GM12878 (cell line): ENCODE measurements around the gene PTPRS. TPM values are rescaled to one million over a fixed set of nuclear protein-coding genes. Genes with fewer than 3 reads are reported as not detected.

ENCODE experiments used
- ATAC-seq: fragments of 200-7000 bp; cut with Tn5 transposase; 3 replicates; pipeline ENCODE4 v1.9.1; 2020; ENCODE audit warnings: mild to moderate bottlenecking, moderate library complexity
- BruUV-seq: library from RNA; stranded (reverse); fragments of 400-500 nt; replicated peaks from 2 replicates; lab custom pipeline; 2021; lab: Mats Ljungman, UMichigan
- CTCF ChIA-PET: fragments of 300-600 bp; sonication (Branson Sonifier 250); formaldehyde crosslinking; extraction: SDS; loops from one replicate; lab custom pipeline; 2021; ENCODE audit warnings: inconsistent platforms; lab: Yijun Ruan, JAX
- POLR2A ChIA-PET: fragments of 350-600 bp; formaldehyde crosslinking; extraction: SDS; loops from one replicate; lab custom pipeline; 2021; ENCODE audit warnings: inconsistent platforms; lab: Charles Lee
- RAD21 ChIA-PET: fragments of 300-600 bp; sonication (Branson Sonifier 250); formaldehyde crosslinking; loops from one replicate; lab custom pipeline; 2023; ENCODE audit warnings: antibody characterized with exemption; ENCODE audit not compliant: unreplicated experiment; lab: Charles Lee
- SMC1A ChIA-PET: fragments of 300-600 bp; sonication (Branson Sonifier 250); formaldehyde crosslinking; loops from one replicate; lab custom pipeline; 2023; ENCODE audit not compliant: unreplicated experiment, uncharacterized antibody; lab: Charles Lee
- DNase-seq: peaks from one replicate; pipeline ENCODE4 v3.0.0-alpha.2; 2011; ENCODE audit warnings: low read depth, low spot score
- FAIRE-seq: peaks from 3 replicates; lab custom pipeline; 2011; peaks lifted over from hg19 to GRCh38; lab: Jason Lieb, UNC
- H2AFZ ChIP-seq: 2 replicates; pipeline ENCODE4 v1.6.0; 2011; ENCODE audit warnings: low read depth, low read length, control low read depth; ENCODE audit not compliant: control insufficient read depth
- H3K27ac ChIP-seq: 2 replicates; pipeline ENCODE4 v1.5.1; 2011; ENCODE audit warnings: control low read depth; ENCODE audit not compliant: control insufficient read depth, insufficient read depth
- H3K27me3 ChIP-seq, 2 experiments: replicated peaks in 1 of 2; 2 replicates each; pipeline versions ENCODE4 v1.6.0 to v1.6.1; 2011; ENCODE audit warnings: low read length in 1 of 2; ENCODE audit not compliant: control insufficient read depth in 2 of 2, insufficient read depth in 2 of 2
- H3K36me3 ChIP-seq, 2 experiments: 2 replicates each; pipeline ENCODE4 v1.5.1; 2011; ENCODE audit warnings: low read length in 1 of 2; ENCODE audit not compliant: control insufficient read depth in 2 of 2, insufficient read depth in 2 of 2
- H3K4me1 ChIP-seq: 2 replicates; pipeline ENCODE4 v1.6.1; 2011; ENCODE audit warnings: mild to moderate bottlenecking, low read length, moderate library complexity, mixed read lengths; ENCODE audit not compliant: control insufficient read depth, insufficient read depth
- H3K4me2 ChIP-seq: 2 replicates; pipeline ENCODE4 v1.6.0; 2011; ENCODE audit warnings: control low read depth; ENCODE audit not compliant: control insufficient read depth, insufficient read depth
- H3K4me3 ChIP-seq: fragments of 200-600 bp; sonication (generic); 2 replicates; pipeline ENCODE4 v1.5.1; 2016
- H3K79me2 ChIP-seq: 2 replicates; pipeline ENCODE4 v1.6.0; 2011; ENCODE audit warnings: low read length; ENCODE audit not compliant: control insufficient read depth, insufficient read depth
- H3K9ac ChIP-seq: 2 replicates; pipeline ENCODE4 v1.8.0; 2011; ENCODE audit warnings: low read length, control low read depth, mixed read lengths; ENCODE audit not compliant: control insufficient read depth, insufficient read depth
- H3K9me3 ChIP-seq: replicated peaks from 3 replicates; pipeline ENCODE4 v1.5.1; 2011; ENCODE audit warnings: mild to moderate bottlenecking, low read length; ENCODE audit not compliant: control insufficient read depth, insufficient read depth
- H4K20me1 ChIP-seq: 2 replicates; pipeline ENCODE4 v1.6.0; 2011; ENCODE audit not compliant: control insufficient read depth, insufficient read depth
- CBFB ChIP-seq: IDR thresholded peaks from 2 replicates; pipeline ENCODE4 v1.6.1; 2016; ENCODE audit warnings: antibody characterized with exemption, low read depth
- CBX3 ChIP-seq: fragments of 200-600 bp; sonication (generic); IDR thresholded peaks from 2 replicates; pipeline ENCODE4 v1.6.1; 2016; ENCODE audit warnings: low read depth, borderline replicate concordance
- CHD1 ChIP-seq: IDR thresholded peaks from 2 replicates; pipeline ENCODE4 v1.6.1; 2012; ENCODE audit warnings: low read depth, low read length, improper control_type of control experiment
- HCFC1 ChIP-seq: fragments of 150-350 bp; IDR thresholded peaks from 2 replicates; pipeline ENCODE4 v1.6.1; 2014; ENCODE audit warnings: low read length
- LARP7 ChIP-seq: fragments of 450-650 bp; IDR thresholded peaks from 2 replicates; pipeline ENCODE4 v1.6.1; 2017; ENCODE audit warnings: mild to moderate bottlenecking
- SRF ChIP-seq, 2 experiments: IDR thresholded peaks; 2 replicates each; pipeline ENCODE4 v1.6.1; 2011; ENCODE audit warnings: low read depth in 2 of 2, low read length in 2 of 2, mild to moderate bottlenecking in 1 of 2, moderate library complexity in 1 of 2
- WRNIP1 ChIP-seq: IDR thresholded peaks from 2 replicates; pipeline ENCODE4 v1.6.1; 2011; ENCODE audit warnings: low read depth, low read length, improper control_type of control experiment, borderline replicate concordance
- YBX1 ChIP-seq: fragments of 450-650 bp; IDR thresholded peaks from 2 replicates; pipeline ENCODE4 v1.6.1; 2016; ENCODE audit warnings: antibody characterized with exemption
- ZBED1 ChIP-seq: IDR thresholded peaks from 2 replicates; pipeline ENCODE4 v1.6.1; 2016; ENCODE audit warnings: borderline replicate concordance
- ZBTB40 ChIP-seq: fragments of 450-650 bp; IDR thresholded peaks from 2 replicates; pipeline ENCODE4 v1.6.1; 2016; ENCODE audit warnings: mild to moderate bottlenecking, moderate library complexity, borderline replicate concordance
- WGBS: methylation state at CpG from one replicate; pipeline ENCODE4 v1.1.6; 2016; ENCODE audit warnings: low lambda C conversion rate; ENCODE audit not compliant: insufficient replicate concordance, insufficient coverage; ENCODE audit errors: missing lambda C conversion rate; 5-methylcytosine and 5-hydroxymethylcytosine counted together
- in situ Hi-C: fragments of 300-500 bp; cut with MboI; formaldehyde crosslinking; loops from 9 replicates; pipeline ENCODE4 v1.14.3; 2018; ENCODE audit warnings: mixed read lengths
- intact Hi-C: fragments of 100-400 bp; cut with micrococcal nuclease; formaldehyde crosslinking; loops from one replicate; pipeline ENCODE4 v1.14.2; 2022; ENCODE audit not compliant: unreplicated experiment
- polyA plus RNA-seq, 11 experiments: library from polyadenylated mRNA; depleted of rRNA in 4 of 11; unstranded in 6 of 11; stranded (reverse) in 5 of 11; fragments of >200 nt; fragmentation: Nextera tagmentation in 4 of 11; fragmentation: Illumina TruSeq in 1 of 11; extraction: Ambion mirVana in 4 of 11; extraction: Trizol in 1 of 11; gene quantifications; 1 replicate in 1 of 11; 2 replicates in 10 of 11; pipeline versions ENCODE4 v1.2.1 to v1.2.3, GENCODE V29; 2011 to 2016; ENCODE audit warnings: inconsistent platforms in 2 of 11, missing spikeins in 2 of 11, low read depth in 1 of 11
- total RNA-seq, 4 experiments: library from RNA; depleted of rRNA in 3 of 4; stranded (reverse); fragments of >200 nt in 3 of 4; fragmentation: Illumina TruSeq in 1 of 4; extraction: Trizol in 1 of 4; gene quantifications; 2 replicates each; pipeline versions ENCODE4 v1.2.1 to v1.2.3, GENCODE V29; 2013 to 2021
- TF ChIP-seq, protein P1 (sequence below): IDR thresholded peaks from 2 replicates; pipeline ENCODE4 v1.6.1; 2012; ENCODE audit warnings: low read length, inconsistent platforms

Gene PTPRS
- total and polyA plus RNA-seq, 10 of the 15 experiments (the other 5 are each of a cell fraction or from before 2014, with no cell fraction given): 0.09 to 32.1 (median 0.71) TPM

- Histone ChIP-seq H3K9ac (no peak overlapping the region), H3K79me2 (no peaks in the 10 kb centered on the region), H3K4me3 (no peak overlapping the region), H3K36me3 (no peaks in the 10 kb centered on the region), H3K9me3 (no peaks in the 10 kb centered on the region), H3K4me1 (no peaks in the 10 kb centered on the region), H3K27ac (no peak overlapping the region), H3K27me3 (no peaks in the 10 kb centered on the region), H4K20me1 (no peaks in the 10 kb centered on the region), H2AFZ (no peak overlapping the region), H3K4me2 (no peak overlapping the region)
- ATAC-seq: no peak
- BruUV-seq: no TSS peak
- in situ Hi-C loops (no loop called here), intact Hi-C loops (no loop called here)
- DNase-seq: no peak
- WGBS: 36% methylated on average over 9 of the region's 9 CpGs
- ChIA-PET RAD21 (no interaction called here), CTCF (no interaction called here), SMC1A (no interaction called here), POLR2A (no interaction called here)
- TF ChIP-seq CBFB (no peak), CHD1 (no peak), ZBED1 (no peak), LARP7 (no peak)
- TF ChIP-seq, all 136 proteins: peak for 0
- FAIRE-seq: no peak
Observed at GRCh38 chr19:5360003-5360780, 19.6 kb upstream of the PTPRS start.

- H4K20me1 ChIP-seq: no peaks in the 10 kb centered on the region
- H2AFZ ChIP-seq: no peak overlapping the region
- CTCF ChIA-PET: interaction anchor here (1.0 to 1.6 kb wide), 3 partner anchors 12 to 303 kb away, joined by 3 to 5 read pairs (median 4); no protein-coding TSS in a partner anchor
- H3K79me2 ChIP-seq: no peaks in the 10 kb centered on the region
- RAD21 ChIA-PET: no interaction called here
- POLR2A ChIA-PET: no interaction called here
- no peak overlapping the region for H3K4me2 ChIP-seq
- BruUV-seq: no TSS peak
- H3K27me3 ChIP-seq: no peaks in the 10 kb centered on the region
- SMC1A ChIA-PET: no interaction called here
- DNase-seq (no peak), ATAC-seq (no peak), FAIRE-seq (no peak)
- H3K4me1 ChIP-seq: no peaks in the 10 kb centered on the region
- intact Hi-C loops (no loop called here), in situ Hi-C loops (no loop called here)
- H3K36me3 ChIP-seq: no peaks in the 10 kb centered on the region
- H3K4me3 ChIP-seq: no peak overlapping the region
- no peaks in the 10 kb centered on the region for H3K9me3 ChIP-seq
- H3K9ac ChIP-seq: no peak overlapping the region
- WGBS: 38% methylated on average over 9 of the region's 9 CpGs
- H3K27ac ChIP-seq: no peak overlapping the region
- TF ChIP-seq, protein P1, sequence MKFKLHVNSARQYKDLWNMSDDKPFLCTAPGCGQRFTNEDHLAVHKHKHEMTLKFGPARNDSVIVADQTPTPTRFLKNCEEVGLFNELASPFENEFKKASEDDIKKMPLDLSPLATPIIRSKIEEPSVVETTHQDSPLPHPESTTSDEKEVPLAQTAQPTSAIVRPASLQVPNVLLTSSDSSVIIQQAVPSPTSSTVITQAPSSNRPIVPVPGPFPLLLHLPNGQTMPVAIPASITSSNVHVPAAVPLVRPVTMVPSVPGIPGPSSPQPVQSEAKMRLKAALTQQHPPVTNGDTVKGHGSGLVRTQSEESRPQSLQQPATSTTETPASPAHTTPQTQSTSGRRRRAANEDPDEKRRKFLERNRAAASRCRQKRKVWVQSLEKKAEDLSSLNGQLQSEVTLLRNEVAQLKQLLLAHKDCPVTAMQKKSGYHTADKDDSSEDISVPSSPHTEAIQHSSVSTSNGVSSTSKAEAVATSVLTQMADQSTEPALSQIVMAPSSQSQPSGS: no peak
- no peak for TF ChIP-seq ZBTB40
- TF ChIP-seq WRNIP1: no peak
- TF ChIP-seq HCFC1: no peak
- no peak for TF ChIP-seq CBX3
- peak in 1 of 2 experiments; percentile 74; a peak in 2 of 4 replicates for TF ChIP-seq SRF (IDR thresholded peaks at IDR 0.05; ENCODE audit: low read depth in 2 of 2, low read length in 2 of 2)
- no peak for TF ChIP-seq YBX1
Observed at GRCh38 chr19:5358173-5358800, 17.7 kb upstream of the PTPRS start.
